ENCODE data around the gene VANGL2.

The VANGL2 gene

GRCh38 chr1:160429125-160429561, 28.8 kb downstream of the VANGL2 start:
- DNase-seq, result no peak

- no peak for DNase-seq
Observed at GRCh38 chr1:160429702-160430535, 29.6 kb downstream of the VANGL2 start.

- DNase-seq, result no peak
Observed at GRCh38 chr1:160431006-160431405, 30.6 kb downstream of the VANGL2 start.

- no peak for DNase-seq
Observed at GRCh38 chr1:160431571-160431970, 31.2 kb downstream of the VANGL2 start.

GRCh38 chr1:160432371-160432786, 32.0 kb downstream of the VANGL2 start:
- DNase-seq, result no peak

GRCh38 chr1:160436966-160437365, 36.6 kb downstream of the VANGL2 start:
- DNase-seq, result no peak

- no peak for DNase-seq
Observed at GRCh38 chr1:160437432-160438316, 37.3 kb downstream of the VANGL2 start.

- no peak for DNase-seq
Observed at GRCh38 chr1:160438317-160438918, 38.1 kb downstream of the VANGL2 start.

GRCh38 chr1:160438935-160439334, 38.6 kb downstream of the VANGL2 start:
- DNase-seq, result no peak

- no peak for DNase-seq
Observed at GRCh38 chr1:160439718-160440117, 39.4 kb downstream of the VANGL2 start.

GRCh38 chr1:160446945-160447600, 46.7 kb downstream of the VANGL2 start:
- no peak for DNase-seq

GRCh38 chr1:160449494-160449893, 49.1 kb downstream of the VANGL2 start:
- DNase-seq, result no peak

- no peak for DNase-seq
Observed at GRCh38 chr1:160451119-160451858, 50.9 kb downstream of the VANGL2 start.

GRCh38 chr1:160451859-160452232, 51.5 kb downstream of the VANGL2 start:
- no peak for DNase-seq

GRCh38 chr1:160453443-160453842, 53.1 kb downstream of the VANGL2 start:
- no peak for DNase-seq

- no peak for DNase-seq
Observed at GRCh38 chr1:160454371-160455152, 54.2 kb downstream of the VANGL2 start.

- DNase-seq, result no peak
Observed at GRCh38 chr1:160455153-160455517, 54.8 kb downstream of the VANGL2 start.

GRCh38 chr1:160459056-160459455, 58.7 kb downstream of the VANGL2 start:
- DNase-seq, result no peak

- DNase-seq, result no peak
Observed at GRCh38 chr1:160459687-160460086, 59.3 kb downstream of the VANGL2 start.

GRCh38 chr1:160460214-160460642, 59.9 kb downstream of the VANGL2 start:
- no peak for DNase-seq

- DNase-seq, result no peak
Observed at GRCh38 chr1:160460683-160461287, 60.4 kb downstream of the VANGL2 start.

All from NCI-H345 (cell line).